Aorta (tissue), 5 donors: Measurements from ENCODE around the gene CNTN5. TPM values are rescaled to one million over a fixed set of nuclear protein-coding genes. Genes with fewer than 3 reads are reported as not detected.

Experiments
- ATAC-seq: fragments of 200-7000 bp; cut with Tn5 transposase; one replicate; pipeline ENCODE4 v1.9.1; 2022; ENCODE audit warnings: moderate library complexity; ENCODE audit not compliant: low FRiP score
- DNase-seq, 2 donors: peaks; one replicate each; pipeline ENCODE4 v3.0.0-alpha.2; 2020
- H3K27ac ChIP-seq, 2 donors: one replicate each; pipeline ENCODE4 v1.5.1; 2013; ENCODE audit warnings: low read length in 2 of 2, mild to moderate bottlenecking in 2 of 2, moderate library complexity in 2 of 2, control low read depth in 1 of 2, inconsistent platforms in 1 of 2, low read depth in 1 of 2
- H3K27me3 ChIP-seq, 2 donors: one replicate each; pipeline ENCODE4 v1.6.1; 2013; ENCODE audit warnings: control low read depth in 1 of 2, low read length in 1 of 2, mild to moderate bottlenecking in 1 of 2, moderate library complexity in 1 of 2; ENCODE audit not compliant: insufficient read depth in 2 of 2, control insufficient read depth in 1 of 2
- H3K36me3 ChIP-seq, 2 donors: one replicate each; pipeline ENCODE4 v1.6.1; 2013; ENCODE audit warnings: control low read depth in 1 of 2, low read length in 1 of 2, mild to moderate bottlenecking in 1 of 2; ENCODE audit not compliant: insufficient read depth in 2 of 2, control insufficient read depth in 1 of 2
- H3K4me1 ChIP-seq, 2 donors: one replicate each; pipeline ENCODE4 v1.6.1; 2013; ENCODE audit warnings: low read length in 2 of 2, control low read depth in 1 of 2, mild to moderate bottlenecking in 1 of 2, moderate library complexity in 1 of 2; ENCODE audit not compliant: insufficient read depth in 2 of 2, control insufficient read depth in 1 of 2
- H3K4me3 ChIP-seq, 2 donors: one replicate each; pipeline ENCODE4 v1.5.1; 2013; ENCODE audit warnings: low read length in 2 of 2, control low read depth in 1 of 2, mild to moderate bottlenecking in 1 of 2
- H3K9me3 ChIP-seq: one replicate; pipeline ENCODE4 v1.6.1; 2013; ENCODE audit warnings: mild to moderate bottlenecking, low read length; ENCODE audit not compliant: control insufficient read depth
- WGBS, 2 donors: extraction: QIAGEN DNeasy Blood & Tissue Kit; methylation state at CpG; one replicate each; pipeline ENCODE4 v1.1.7; 2013; 5-methylcytosine and 5-hydroxymethylcytosine counted together
- intact Hi-C, 2 donors: fragments of 100-400 bp; cut with DNase I; formaldehyde crosslinking; loops; one replicate each; pipeline versions ENCODE4 v1.14.2 to v1.15.0; 2022
- polyA plus RNA-seq, 2 donors: library from polyadenylated mRNA; stranded (reverse); fragments of 200-250 nt; gene quantifications; one replicate each; pipeline ENCODE4 v1.2.3, GENCODE V29; 2013
- total RNA-seq, 2 donors: library from RNA; stranded (reverse); fragmentation: NEBNext Ultra II Directional; extraction: Animal tissue kit (Norgen Biotek cat#: 25700); gene quantifications; one replicate each; pipeline ENCODE4 v1.2.1, GENCODE V29; 2021
- donor health status: healthy with polysubstance abuse.
- donor health status: Bipolar disorder and iron deficiency.
- donor health status: DM: no; HTN: no; CAD: no.
- donor health status: DM: no; HTN: no; CAD: no.
- donor health status: DM: yes; HTN: yes; CAD: no.

Gene CNTN5
- total and polyA plus RNA-seq, 4 donors, result 0.13 to 2.9 (median 0.96) TPM; not detected in 1

GRCh38 chr11:99632969-99633368, 612.2 kb downstream of the CNTN5 start:
- Histone ChIP-seq H3K27ac (no peak overlapping the region), H3K27me3 (no peaks in the 10 kb centered on the region), H3K9me3 (no peaks in the 10 kb centered on the region), H3K4me1 (no peaks in the 10 kb centered on the region), H3K36me3 (no peaks in the 10 kb centered on the region), H3K4me3 (no peak overlapping the region)
- intact Hi-C loops, result no loop called here
- WGBS, 2 donors, result 83 to 89% methylated on average over 2 of the region's 2 CpGs
- no peak for DNase-seq
- no peak for ATAC-seq

GRCh38 chr11:99634581-99634980, 613.8 kb downstream of the CNTN5 start:
- H3K27ac ChIP-seq, result no peak overlapping the region
- no peak overlapping the region for H3K4me3 ChIP-seq
- no peaks in the 10 kb centered on the region for H3K4me1 ChIP-seq
- H3K9me3 ChIP-seq, result no peaks in the 10 kb centered on the region
- ATAC-seq, result no peak
- DNase-seq, result no peak
- 69 to 79% methylated on average over 4 of the region's 4 CpGs for WGBS, 2 donors
- no peaks in the 10 kb centered on the region for H3K27me3 ChIP-seq
- intact Hi-C loops, result no loop called here
- no peaks in the 10 kb centered on the region for H3K36me3 ChIP-seq

GRCh38 chr11:99638073-99638553, 617.4 kb downstream of the CNTN5 start:
- no peak for DNase-seq
- 61 to 69% methylated on average over 5 of the region's 5 CpGs for WGBS, 2 donors

GRCh38 chr11:99640671-99641070, 619.9 kb downstream of the CNTN5 start:
- intact Hi-C loops, result no loop called here
- Histone ChIP-seq H3K27ac (no peak overlapping the region), H3K27me3 (no peaks in the 10 kb centered on the region), H3K36me3 (no peaks in the 10 kb centered on the region), H3K9me3 (no peaks in the 10 kb centered on the region), H3K4me1 (no peaks in the 10 kb centered on the region), H3K4me3 (no peak overlapping the region)
- ATAC-seq (no peak), DNase-seq (no peak)

More at GRCh38 chr11:99638073-99638553, 617.4 kb downstream of the CNTN5 start:
- intact Hi-C loops, result no loop called here
- H3K4me1 ChIP-seq, result no peaks in the 10 kb centered on the region
- ATAC-seq, result no peak
- H3K4me3 ChIP-seq, result no peak overlapping the region
- no peaks in the 10 kb centered on the region for H3K27me3 ChIP-seq
- H3K27ac ChIP-seq, result no peak overlapping the region
- H3K36me3 ChIP-seq, result no peaks in the 10 kb centered on the region
- no peaks in the 10 kb centered on the region for H3K9me3 ChIP-seq

GRCh38 chr11:99645934-99646333, 625.2 kb downstream of the CNTN5 start:
- Histone ChIP-seq H3K27me3 (no peaks in the 10 kb centered on the region), H3K9me3 (no peaks in the 10 kb centered on the region), H3K36me3 (no peaks in the 10 kb centered on the region), H3K4me3 (no peak overlapping the region), H3K4me1 (no peaks in the 10 kb centered on the region), H3K27ac (no peak overlapping the region)
- 30 to 35% methylated on average over 2 of the region's 2 CpGs for WGBS, 2 donors
- DNase-seq (no peak), ATAC-seq (no peak)
- intact Hi-C loops, result no loop called here

- Histone ChIP-seq H3K36me3 (no peaks in the 10 kb centered on the region), H3K27ac (no peak overlapping the region), H3K4me1 (no peaks in the 10 kb centered on the region), H3K4me3 (no peak overlapping the region), H3K27me3 (no peaks in the 10 kb centered on the region), H3K9me3 (no peaks in the 10 kb centered on the region)
- ATAC-seq (no peak), DNase-seq (no peak)
- WGBS, 2 donors, result 61 to 79% methylated on average over 2 of the region's 2 CpGs
- intact Hi-C loops, result no loop called here
Measured at GRCh38 chr11:99670067-99670676, 649.4 kb downstream of the CNTN5 start.

- no peaks in the 10 kb centered on the region for H3K27me3 ChIP-seq
- intact Hi-C loops, result no loop called here
- 87 to 91% methylated on average over 8 of the region's 8 CpGs for WGBS, 2 donors
Measured at GRCh38 chr11:99671808-99672409, 651.2 kb downstream of the CNTN5 start.

GRCh38 chr11:99676292-99676691, 655.5 kb downstream of the CNTN5 start:
- intact Hi-C loops, result no loop called here
- ATAC-seq (no peak), DNase-seq (no peak)
- H3K4me3 ChIP-seq, result no peak overlapping the region
- H3K4me1 ChIP-seq, result no peaks in the 10 kb centered on the region
- no peak overlapping the region for H3K27ac ChIP-seq
- no peaks in the 10 kb centered on the region for H3K9me3 ChIP-seq
- 46 to 51% methylated on average over 4 of the region's 4 CpGs for WGBS, 2 donors
- no peaks in the 10 kb centered on the region for H3K27me3 ChIP-seq
- H3K36me3 ChIP-seq, result no peaks in the 10 kb centered on the region

More at GRCh38 chr11:99671808-99672409, 651.2 kb downstream of the CNTN5 start:
- Histone ChIP-seq H3K4me1 (no peaks in the 10 kb centered on the region), H3K27ac (no peak overlapping the region), H3K36me3 (no peaks in the 10 kb centered on the region), H3K4me3 (no peak overlapping the region), H3K9me3 (no peaks in the 10 kb centered on the region)
- ATAC-seq (no peak), DNase-seq (no peak)

- DNase-seq, result no peak
- Histone ChIP-seq H3K27ac (no peak overlapping the region), H3K36me3 (no peaks in the 10 kb centered on the region), H3K4me1 (no peaks in the 10 kb centered on the region), H3K9me3 (no peaks in the 10 kb centered on the region), H3K27me3 (no peaks in the 10 kb centered on the region), H3K4me3 (no peak overlapping the region)
- 59 to 81% methylated on average over 1 of the region's 1 CpG for WGBS, 2 donors
- intact Hi-C loops, result no loop called here
- no peak for ATAC-seq
Measured at GRCh38 chr11:99682171-99682570, 661.4 kb downstream of the CNTN5 start.
